ENCODE measurements around the gene SPOCD1.

SPOCD1 gene

GRCh38 chr1:31855038-31855845, 39.4 kb upstream of the SPOCD1 start (continued):
- TF ChIP-seq PRDM6 (tag by site-specific recombination; IDR thresholded peaks at IDR 0.05), result peak; percentile 45; the same call in 1 of the 2 replicates

DNA sequence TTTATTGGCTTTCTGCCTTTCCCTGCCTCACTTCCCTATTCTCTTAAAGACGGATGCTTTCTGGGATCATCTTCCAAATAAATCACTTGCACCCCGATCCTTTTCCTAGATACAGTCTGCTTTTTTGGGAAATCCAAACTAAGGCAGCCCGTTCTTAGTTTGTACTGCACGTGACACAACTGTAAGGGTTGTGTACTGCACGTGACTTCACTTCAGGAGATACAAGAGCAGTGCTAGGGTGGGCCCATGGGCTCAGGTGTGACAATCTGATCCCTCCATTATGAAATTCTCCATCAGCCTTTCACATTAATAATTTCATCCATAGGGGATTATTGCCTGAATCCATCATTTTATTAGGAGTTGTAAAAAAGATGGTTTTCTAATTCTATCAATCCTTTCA, 33.8 kb upstream of the SPOCD1 start:
- Histone ChIP-seq H3K36me3 (ENCODE audit: control insufficient read depth in 2 of 2, insufficient read depth in 1 of 2, low read length in 2 of 2) (no peaks in the 10 kb centered on the region), H3K4me3 (ENCODE audit: low read depth, low read length) (no peak overlapping the region), H3K27ac (ENCODE audit: extremely low read depth, low read depth, low read length) (no peak overlapping the region), H3K9me3 (ENCODE audit: control insufficient read depth, insufficient read depth, low read depth, low read length) (no peaks in the 10 kb centered on the region), H3K4me1 (ENCODE audit: control insufficient read depth, insufficient read depth, low read length) (no peaks in the 10 kb centered on the region)
- TF ChIP-seq ZNF112 (tag by site-specific recombination; IDR thresholded peaks at IDR 0.05) (no peak), ZNF223 (tag by site-specific recombination; IDR thresholded peaks at IDR 0.05) (no peak), MYNN (tag by site-specific recombination; IDR thresholded peaks at IDR 0.05; ENCODE audit: borderline replicate concordance) (no peak), KLF8 (tag by site-specific recombination; IDR thresholded peaks at IDR 0.05) (no peak), ZNF274 (IDR thresholded peaks at IDR 0.05; ENCODE audit: low read length) (no peak), ZNF274 (tag by site-specific recombination; IDR thresholded peaks at IDR 0.05; ENCODE audit: borderline replicate concordance) (no peak), ZNF561 (tag by site-specific recombination; IDR thresholded peaks at IDR 0.05; ENCODE audit: borderline replicate concordance) (no peak), CTCF (tag by site-specific recombination; IDR thresholded peaks at IDR 0.05) (no peak), ZFP69B (tag by site-specific recombination; IDR thresholded peaks at IDR 0.05) (no peak), ZNF19 (tag by site-specific recombination; IDR thresholded peaks at IDR 0.05; ENCODE audit: low read depth) (no peak), AEBP2 (tag by site-specific recombination; IDR thresholded peaks at IDR 0.05; ENCODE audit: borderline replicate concordance) (no peak), GLI2 (tag by site-specific recombination; IDR thresholded peaks at IDR 0.05; ENCODE audit: borderline replicate concordance, low read depth) (no peak), ZNF488 (tag by site-specific recombination; IDR thresholded peaks at IDR 0.05) (no peak), ZNF426 (tag by site-specific recombination; IDR thresholded peaks at IDR 0.05) (no peak)
- TF ChIP-seq, protein P1, sequence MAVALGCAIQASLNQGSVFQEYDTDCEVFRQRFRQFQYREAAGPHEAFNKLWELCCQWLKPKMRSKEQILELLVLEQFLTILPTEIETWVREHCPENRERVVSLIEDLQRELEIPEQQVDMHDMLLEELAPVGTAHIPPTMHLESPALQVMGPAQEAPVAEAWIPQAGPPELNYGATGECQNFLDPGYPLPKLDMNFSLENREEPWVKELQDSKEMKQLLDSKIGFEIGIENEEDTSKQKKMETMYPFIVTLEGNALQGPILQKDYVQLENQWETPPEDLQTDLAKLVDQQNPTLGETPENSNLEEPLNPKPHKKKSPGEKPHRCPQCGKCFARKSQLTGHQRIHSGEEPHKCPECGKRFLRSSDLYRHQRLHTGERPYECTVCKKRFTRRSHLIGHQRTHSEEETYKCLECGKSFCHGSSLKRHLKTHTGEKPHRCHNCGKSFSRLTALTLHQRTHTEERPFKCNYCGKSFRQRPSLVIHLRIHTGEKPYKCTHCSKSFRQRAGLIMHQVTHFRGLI (tag by site-specific recombination; IDR thresholded peaks at IDR 0.05), result no peak
- TF ChIP-seq, protein P2, sequence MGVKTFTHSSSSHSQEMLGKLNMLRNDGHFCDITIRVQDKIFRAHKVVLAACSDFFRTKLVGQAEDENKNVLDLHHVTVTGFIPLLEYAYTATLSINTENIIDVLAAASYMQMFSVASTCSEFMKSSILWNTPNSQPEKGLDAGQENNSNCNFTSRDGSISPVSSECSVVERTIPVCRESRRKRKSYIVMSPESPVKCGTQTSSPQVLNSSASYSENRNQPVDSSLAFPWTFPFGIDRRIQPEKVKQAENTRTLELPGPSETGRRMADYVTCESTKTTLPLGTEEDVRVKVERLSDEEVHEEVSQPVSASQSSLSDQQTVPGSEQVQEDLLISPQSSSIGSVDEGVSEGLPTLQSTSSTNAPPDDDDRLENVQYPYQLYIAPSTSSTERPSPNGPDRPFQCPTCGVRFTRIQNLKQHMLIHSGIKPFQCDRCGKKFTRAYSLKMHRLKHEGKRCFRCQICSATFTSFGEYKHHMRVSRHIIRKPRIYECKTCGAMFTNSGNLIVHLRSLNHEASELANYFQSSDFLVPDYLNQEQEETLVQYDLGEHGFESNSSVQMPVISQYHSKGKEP (tag by site-specific recombination; IDR thresholded peaks at IDR 0.05), result no peak
- CTCF ChIA-PET, result interaction anchor here (1.5 kb wide), 1 partner anchor 11 kb away, joined by 6 read pairs; no protein-coding TSS in a partner anchor
- POLR2A ChIA-PET, result no interaction called here

Data from HEK293 (cell line).